HG03064 (cell line): ENCODE data around the gene PLA2G2E.
"Not testable (repeated sequence)": the region's sequence is repeated elsewhere in the genome, so short reads cannot be mapped to it uniquely, and the experiment has no call there.

ENCODE experiments used
- ATAC-seq: cut with Tn5 transposase; IDR thresholded peaks from one replicate; pipeline ENCODE4 v1.9.1; 2021; ENCODE audit warnings: low read depth; ENCODE audit not compliant: unreplicated experiment

Gene PLA2G2E

GRCh38 chr1:19934336-19934735 lies 10.9 kb upstream of the PLA2G2E start:
- ATAC-seq: no peak

GRCh38 chr1:19932866-19933265 lies 9.4 kb upstream of the PLA2G2E start:
- ATAC-seq: no peak

- ATAC-seq: not testable (repeated sequence)
These were observed 3.7 kb upstream of the PLA2G2E start for GRCh38 chr1:19927130-19927421.

GRCh38 chr1:19926296-19927129 lies 3.1 kb upstream of the PLA2G2E start:
- ATAC-seq: no peak

- no peak for ATAC-seq
These were observed 2.1 kb upstream of the PLA2G2E start for GRCh38 chr1:19925342-19926070.

- no peak for ATAC-seq
These were observed 533 bp upstream of the PLA2G2E start for GRCh38 chr1:19923953-19924346.

GRCh38 chr1:19922015-19922688 lies 1.3 kb downstream of the PLA2G2E start:
- ATAC-seq: no peak

GRCh38 chr1:19921310-19921709 lies 2.1 kb downstream of the PLA2G2E start:
- ATAC-seq: no peak

GRCh38 chr1:19920132-19920710 lies 3.2 kb downstream of the PLA2G2E start:
- ATAC-seq: no peak

- no peak for ATAC-seq
These were observed 5.4 kb downstream of the PLA2G2E start for GRCh38 chr1:19918057-19918456.

GRCh38 chr1:19910650-19911049 lies 12.8 kb downstream of the PLA2G2E start:
- ATAC-seq: no peak

GRCh38 chr1:19909971-19910370 lies 13.4 kb downstream of the PLA2G2E start:
- no peak for ATAC-seq

GRCh38 chr1:19909392-19909791 lies 14.0 kb downstream of the PLA2G2E start:
- ATAC-seq: no peak

GRCh38 chr1:19907456-19907855 lies 16.0 kb downstream of the PLA2G2E start:
- no peak for ATAC-seq

GRCh38 chr1:19903621-19904020 lies 19.8 kb downstream of the PLA2G2E start:
- ATAC-seq: no peak

- no peak for ATAC-seq
These were observed 21.8 kb downstream of the PLA2G2E start for GRCh38 chr1:19901653-19902052.

GRCh38 chr1:19894218-19894617 lies 29.2 kb downstream of the PLA2G2E start:
- ATAC-seq: no peak

- no peak for ATAC-seq
These were observed 29.7 kb downstream of the PLA2G2E start for GRCh38 chr1:19893687-19894086.

GRCh38 chr1:19892628-19893168 lies 30.7 kb downstream of the PLA2G2E start:
- ATAC-seq: no peak

GRCh38 chr1:19892129-19892528 lies 31.3 kb downstream of the PLA2G2E start:
- ATAC-seq: no peak

GRCh38 chr1:19889656-19890055 lies 33.8 kb downstream of the PLA2G2E start:
- no peak for ATAC-seq
